Upper lobe of right lung (tissue), 1 donor: ENCODE data around the gene CCSER2. TPM values are rescaled to one million over a fixed set of nuclear protein-coding genes. Genes with fewer than 3 reads are reported as not detected.

ENCODE experiments used
- ATAC-seq: fragments of 200-7000 bp; cut with Tn5 transposase; one replicate; pipeline ENCODE4 v1.9.1; 2020; ENCODE audit warnings: mild to moderate bottlenecking, moderate library complexity
- DNase-seq: peaks from one replicate; pipeline ENCODE4 v3.0.0-alpha.2; 2020
- H3K27ac ChIP-seq: fragments of 200-600 bp; one replicate; pipeline ENCODE4 v1.8.0; 2022
- H3K27me3 ChIP-seq: fragments of 200-600 bp; one replicate; pipeline ENCODE4 v1.8.0; 2022; ENCODE audit warnings: mild to moderate bottlenecking
- H3K36me3 ChIP-seq: fragments of 200-600 bp; one replicate; pipeline ENCODE4 v1.8.0; 2022
- H3K4me1 ChIP-seq: fragments of 200-600 bp; one replicate; pipeline ENCODE4 v1.8.0; 2022
- H3K4me3 ChIP-seq: fragments of 200-600 bp; one replicate; pipeline ENCODE4 v1.8.0; 2022; ENCODE audit warnings: mild to moderate bottlenecking
- H3K9me3 ChIP-seq: fragments of 200-600 bp; one replicate; pipeline ENCODE4 v1.8.0; 2022
- CTCF ChIP-seq: fragments of 200-600 bp; IDR thresholded peaks from one replicate; pipeline ENCODE4 v1.8.0; 2022; ENCODE audit warnings: antibody characterized with exemption
- intact Hi-C: fragments of 100-400 bp; cut with DNase I; formaldehyde crosslinking; loops from one replicate; pipeline ENCODE4 v1.11.0; 2022
- total RNA-seq: library from RNA; stranded (reverse); fragmentation: NEBNext Ultra II Directional; extraction: Animal tissue kit (Norgen Biotek cat#: 25700); gene quantifications from one replicate; pipeline ENCODE4 v1.2.1, GENCODE V29; 2021
- donor health status: DM: no; HTN: yes; CAD: no; lungs with severe emphysema.

The CCSER2 gene
- total RNA-seq, 1 donor from 2014 or later: 74.4 TPM

- ATAC-seq: no peak
- no peak overlapping the region for H3K27ac ChIP-seq
- intact Hi-C loops: no loop called here
- TF ChIP-seq CTCF: no peak
- H3K9me3 ChIP-seq: no peaks in the 10 kb centered on the region
- H3K36me3 ChIP-seq: peaks cover 20% of the 10 kb centered on the region
- H3K4me1 ChIP-seq: no peaks in the 10 kb centered on the region
- H3K4me3 ChIP-seq: no peak overlapping the region
- no peaks in the 10 kb centered on the region for H3K27me3 ChIP-seq
- no peak for DNase-seq
These were observed 150.3 kb downstream of the CCSER2 start for GRCh38 chr10:84478679-84479078.

- no peaks in the 10 kb centered on the region for H3K4me1 ChIP-seq
- no peaks in the 10 kb centered on the region for H3K9me3 ChIP-seq
- no peak overlapping the region for H3K4me3 ChIP-seq
- peaks cover 9% of the 10 kb centered on the region for H3K36me3 ChIP-seq
- intact Hi-C loops: no loop called here
- H3K27me3 ChIP-seq: no peaks in the 10 kb centered on the region
- ATAC-seq: no peak
- no peak for DNase-seq
- H3K27ac ChIP-seq: no peak overlapping the region
- TF ChIP-seq CTCF: no peak
These were observed 156.2 kb downstream of the CCSER2 start for GRCh38 chr10:84484541-84484940.

DNA sequence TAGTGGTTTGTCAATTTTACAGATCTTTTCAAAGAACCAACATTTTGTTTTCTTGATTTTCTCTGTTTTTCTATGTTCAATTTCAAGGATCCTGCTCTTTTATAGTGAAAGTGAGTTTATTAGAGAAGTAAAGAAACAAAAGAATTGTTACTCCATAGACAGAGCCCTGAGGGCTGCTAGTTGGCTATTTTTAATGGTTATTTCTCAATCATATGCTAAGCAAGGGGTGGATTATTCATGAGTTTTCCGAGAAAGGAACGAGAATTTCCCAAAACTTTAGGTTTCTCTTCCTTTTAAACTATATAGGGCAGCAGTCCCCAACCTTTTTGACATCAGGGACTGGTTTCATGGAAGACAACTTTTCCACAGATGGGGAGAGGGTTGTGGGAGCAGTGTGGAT is 165.0 kb downstream of the CCSER2 start:
- Histone ChIP-seq H3K4me3 (no peak overlapping the region), H3K36me3 (no peaks in the 10 kb centered on the region), H3K27me3 (no peaks in the 10 kb centered on the region), H3K4me1 (no peaks in the 10 kb centered on the region), H3K9me3 (no peaks in the 10 kb centered on the region), H3K27ac (no peak overlapping the region)
- no peak for TF ChIP-seq CTCF
- intact Hi-C loops: no loop called here
- ATAC-seq (no peak), DNase-seq (no peak)

DNA sequence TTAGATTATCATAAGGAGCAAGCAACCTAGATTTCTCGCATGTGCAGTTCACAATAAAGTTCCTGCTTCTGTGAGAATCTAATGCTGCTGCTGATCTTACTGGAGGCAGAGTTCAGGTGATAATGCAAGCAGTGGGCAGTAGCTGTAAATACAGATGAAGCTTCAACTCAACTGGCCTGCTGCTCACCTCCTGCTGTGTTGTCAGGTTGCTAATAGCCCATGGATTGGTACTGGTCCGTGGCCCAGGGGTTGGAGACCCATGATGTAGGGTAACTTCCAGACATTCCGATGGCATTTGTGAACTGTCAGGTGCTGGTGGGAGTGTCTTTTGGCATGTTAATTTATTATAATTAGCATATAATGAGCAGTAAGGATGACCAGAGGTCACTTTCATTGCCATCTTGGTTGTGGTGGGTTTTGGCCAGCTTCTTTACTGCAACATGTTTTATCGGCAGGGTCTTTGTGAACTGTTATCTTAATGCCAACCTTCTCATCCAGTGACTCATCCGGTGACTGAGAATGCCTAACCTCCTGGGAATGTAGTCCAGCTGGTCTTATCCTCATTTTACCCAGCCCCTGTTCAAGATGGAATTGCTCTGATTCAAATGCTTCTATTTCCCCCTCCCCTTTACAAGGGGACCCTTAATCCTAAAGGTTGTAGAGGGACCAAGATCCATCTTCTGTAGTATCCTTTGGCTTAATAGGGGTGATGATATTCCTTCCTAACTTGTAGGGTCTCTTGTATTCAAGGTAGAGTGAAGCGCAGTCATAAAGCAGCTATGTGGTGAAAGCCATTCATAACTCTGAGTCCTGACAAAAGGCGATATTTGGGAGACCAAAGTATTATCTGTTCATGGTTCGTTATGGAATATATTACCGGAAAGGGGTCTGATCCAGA is 165.8 kb downstream of the CCSER2 start:
- no peak for ATAC-seq

GRCh38 chr10:84494849-84495180 is 166.4 kb downstream of the CCSER2 start:
- no peak for DNase-seq
- Histone ChIP-seq H3K9me3 (no peaks in the 10 kb centered on the region), H3K27ac (no peak overlapping the region), H3K4me1 (no peaks in the 10 kb centered on the region), H3K4me3 (no peak overlapping the region), H3K27me3 (no peaks in the 10 kb centered on the region), H3K36me3 (no peaks in the 10 kb centered on the region)
- TF ChIP-seq CTCF: no peak
- intact Hi-C loops: no loop called here
- no peak for ATAC-seq

More for the DNA sequence above, 165.8 kb downstream of the CCSER2 start:
- Histone ChIP-seq H3K4me3 (no peak overlapping the region), H3K27ac (no peak overlapping the region), H3K9me3 (no peaks in the 10 kb centered on the region), H3K4me1 (no peaks in the 10 kb centered on the region), H3K36me3 (no peaks in the 10 kb centered on the region), H3K27me3 (no peaks in the 10 kb centered on the region)
- intact Hi-C loops: no loop called here
- no peak for TF ChIP-seq CTCF
- DNase-seq: no peak
